Measurements from ENCODE around the gene PARN. TPM values are rescaled to one million over a fixed set of nuclear protein-coding genes. Genes with fewer than 3 reads are reported as not detected.
"Not testable (repeated sequence)": the region's sequence is repeated elsewhere in the genome, so short reads cannot be mapped to it uniquely, and the experiment has no call there.

Gene PARN
- total RNA-seq, 1 experiment from 2014 or later = 57.8 TPM

GRCh38 chr16:14545346-14545884 is 84.6 kb downstream of the PARN start:
- intact Hi-C loops (cut with micrococcal nuclease; ENCODE audit: unreplicated experiment) = no loop called here
- in situ Hi-C loops (cut with HindIII; ENCODE audit: low pct_unique_long_range_greater_than_20kb, low sequenced_read_pairs) = no loop called here
- no peak overlapping the region for H3K27ac ChIP-seq (ENCODE audit: low read length)
- 0 out of 2 replicates have a peak, but pooled peaks cover 3% of the 10 kb centered on the region for H3K4me1 ChIP-seq (ENCODE audit: control insufficient read depth, insufficient read depth, low read length)
- ChIA-PET POLR2A (no interaction called here), CTCF (interaction anchor here (0.6 kb wide), 1 partner anchor 9 kb away, joined by 3 read pairs; no protein-coding TSS in a partner anchor)
- ATAC-seq = no peak
- H3K27me3 ChIP-seq (ENCODE audit: control insufficient read depth, insufficient read depth, low read length) = no peaks in the 10 kb centered on the region
- DNase-seq (ENCODE audit: low read depth, low spot score) = no peak
- H3K36me3 ChIP-seq (ENCODE audit: control insufficient read depth, insufficient read depth, low read length) = 0 out of 2 replicates have a peak, but pooled peaks cover 2% of the 10 kb centered on the region
- no peak for TF ChIP-seq TCF7L2 (IDR thresholded peaks at IDR 0.05; ENCODE audit: low read depth, low read length)
- no peak for TF ChIP-seq POLR2AphosphoS5 (IDR thresholded peaks at IDR 0.05; ENCODE audit: low read depth, low read length)
- TF ChIP-seq, protein P1, sequence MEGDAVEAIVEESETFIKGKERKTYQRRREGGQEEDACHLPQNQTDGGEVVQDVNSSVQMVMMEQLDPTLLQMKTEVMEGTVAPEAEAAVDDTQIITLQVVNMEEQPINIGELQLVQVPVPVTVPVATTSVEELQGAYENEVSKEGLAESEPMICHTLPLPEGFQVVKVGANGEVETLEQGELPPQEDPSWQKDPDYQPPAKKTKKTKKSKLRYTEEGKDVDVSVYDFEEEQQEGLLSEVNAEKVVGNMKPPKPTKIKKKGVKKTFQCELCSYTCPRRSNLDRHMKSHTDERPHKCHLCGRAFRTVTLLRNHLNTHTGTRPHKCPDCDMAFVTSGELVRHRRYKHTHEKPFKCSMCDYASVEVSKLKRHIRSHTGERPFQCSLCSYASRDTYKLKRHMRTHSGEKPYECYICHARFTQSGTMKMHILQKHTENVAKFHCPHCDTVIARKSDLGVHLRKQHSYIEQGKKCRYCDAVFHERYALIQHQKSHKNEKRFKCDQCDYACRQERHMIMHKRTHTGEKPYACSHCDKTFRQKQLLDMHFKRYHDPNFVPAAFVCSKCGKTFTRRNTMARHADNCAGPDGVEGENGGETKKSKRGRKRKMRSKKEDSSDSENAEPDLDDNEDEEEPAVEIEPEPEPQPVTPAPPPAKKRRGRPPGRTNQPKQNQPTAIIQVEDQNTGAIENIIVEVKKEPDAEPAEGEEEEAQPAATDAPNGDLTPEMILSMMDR (IDR thresholded peaks at IDR 0.05) = no peak
- no peak for TF ChIP-seq SIN3A (IDR thresholded peaks at IDR 0.05; ENCODE audit: borderline replicate concordance, insufficient read depth, low read depth, low read length)
- TF ChIP-seq, protein P2, sequence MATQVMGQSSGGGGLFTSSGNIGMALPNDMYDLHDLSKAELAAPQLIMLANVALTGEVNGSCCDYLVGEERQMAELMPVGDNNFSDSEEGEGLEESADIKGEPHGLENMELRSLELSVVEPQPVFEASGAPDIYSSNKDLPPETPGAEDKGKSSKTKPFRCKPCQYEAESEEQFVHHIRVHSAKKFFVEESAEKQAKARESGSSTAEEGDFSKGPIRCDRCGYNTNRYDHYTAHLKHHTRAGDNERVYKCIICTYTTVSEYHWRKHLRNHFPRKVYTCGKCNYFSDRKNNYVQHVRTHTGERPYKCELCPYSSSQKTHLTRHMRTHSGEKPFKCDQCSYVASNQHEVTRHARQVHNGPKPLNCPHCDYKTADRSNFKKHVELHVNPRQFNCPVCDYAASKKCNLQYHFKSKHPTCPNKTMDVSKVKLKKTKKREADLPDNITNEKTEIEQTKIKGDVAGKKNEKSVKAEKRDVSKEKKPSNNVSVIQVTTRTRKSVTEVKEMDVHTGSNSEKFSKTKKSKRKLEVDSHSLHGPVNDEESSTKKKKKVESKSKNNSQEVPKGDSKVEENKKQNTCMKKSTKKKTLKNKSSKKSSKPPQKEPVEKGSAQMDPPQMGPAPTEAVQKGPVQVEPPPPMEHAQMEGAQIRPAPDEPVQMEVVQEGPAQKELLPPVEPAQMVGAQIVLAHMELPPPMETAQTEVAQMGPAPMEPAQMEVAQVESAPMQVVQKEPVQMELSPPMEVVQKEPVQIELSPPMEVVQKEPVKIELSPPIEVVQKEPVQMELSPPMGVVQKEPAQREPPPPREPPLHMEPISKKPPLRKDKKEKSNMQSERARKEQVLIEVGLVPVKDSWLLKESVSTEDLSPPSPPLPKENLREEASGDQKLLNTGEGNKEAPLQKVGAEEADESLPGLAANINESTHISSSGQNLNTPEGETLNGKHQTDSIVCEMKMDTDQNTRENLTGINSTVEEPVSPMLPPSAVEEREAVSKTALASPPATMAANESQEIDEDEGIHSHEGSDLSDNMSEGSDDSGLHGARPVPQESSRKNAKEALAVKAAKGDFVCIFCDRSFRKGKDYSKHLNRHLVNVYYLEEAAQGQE (IDR thresholded peaks at IDR 0.05; ENCODE audit: insufficient read depth in 1 of 2, low read depth in 2 of 2, low read length in 1 of 2) = no peak
- no TSS peak for BruUV-seq (replicated peaks)
- H3K4me3 ChIP-seq (ENCODE audit: low read depth in 2 of 2, low read length in 2 of 2) = no peak overlapping the region
- no peaks in the 10 kb centered on the region for H3K9me3 ChIP-seq (ENCODE audit: control insufficient read depth, insufficient read depth, low read depth, low read length)

DNA sequence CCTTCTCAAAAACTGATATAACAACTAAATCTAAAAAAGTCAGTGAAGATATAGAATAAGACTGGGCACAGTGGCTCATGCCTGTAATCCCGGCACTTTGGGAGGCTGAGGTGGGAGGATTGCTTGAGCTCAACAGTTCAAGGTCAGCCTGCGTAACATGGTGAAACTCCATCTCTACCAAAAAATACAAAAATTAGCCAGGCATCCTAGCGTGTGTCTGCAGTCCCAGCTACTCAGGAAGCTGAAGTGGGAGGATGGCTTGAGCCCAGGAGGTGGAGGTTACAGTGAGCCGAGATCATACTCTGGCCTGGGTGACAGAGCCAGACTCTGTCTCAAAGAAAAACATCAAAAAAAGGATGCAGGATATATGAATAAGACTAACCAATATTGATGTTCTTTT is 85.2 kb downstream of the PARN start:
- CTCF ChIA-PET; H3K27me3 ChIP-seq (ENCODE audit: control insufficient read depth, insufficient read depth, low read length); H3K36me3 ChIP-seq (ENCODE audit: control insufficient read depth, insufficient read depth, low read length); H3K4me3 ChIP-seq (ENCODE audit: low read depth in 2 of 2, low read length in 2 of 2); H3K4me1 ChIP-seq (ENCODE audit: control insufficient read depth, insufficient read depth, low read length); ATAC-seq; H3K9me3 ChIP-seq (ENCODE audit: control insufficient read depth, insufficient read depth, low read depth, low read length); DNase-seq (ENCODE audit: low read depth, low spot score); intact Hi-C loops (cut with micrococcal nuclease; ENCODE audit: unreplicated experiment); H3K27ac ChIP-seq (ENCODE audit: low read length); BruUV-seq (replicated peaks); in situ Hi-C loops (cut with HindIII; ENCODE audit: low pct_unique_long_range_greater_than_20kb, low sequenced_read_pairs); POLR2A ChIA-PET: not testable (repeated sequence)

- no TSS peak for BruUV-seq (replicated peaks)
These were observed 90.4 kb downstream of the PARN start for GRCh38 chr16:14539631-14540030.

More at GRCh38 chr16:14539631-14540030, 90.4 kb downstream of the PARN start:
- TF ChIP-seq, protein P2 (IDR thresholded peaks at IDR 0.05; ENCODE audit: insufficient read depth in 1 of 2, low read depth in 2 of 2, low read length in 1 of 2) = no peak
- TF ChIP-seq SIN3A (IDR thresholded peaks at IDR 0.05; ENCODE audit: borderline replicate concordance, insufficient read depth, low read depth, low read length) (no peak), POLR2AphosphoS5 (IDR thresholded peaks at IDR 0.05; ENCODE audit: low read depth, low read length) (no peak), TCF7L2 (IDR thresholded peaks at IDR 0.05; ENCODE audit: low read depth, low read length) (no peak)
- TF ChIP-seq, protein P1 (IDR thresholded peaks at IDR 0.05) = no peak
- in situ Hi-C loops (cut with HindIII; ENCODE audit: low pct_unique_long_range_greater_than_20kb, low sequenced_read_pairs) = no loop called here
- Histone ChIP-seq H3K4me1 (ENCODE audit: control insufficient read depth, insufficient read depth, low read length) (no peaks in the 10 kb centered on the region), H3K27me3 (ENCODE audit: control insufficient read depth, insufficient read depth, low read length) (no peaks in the 10 kb centered on the region), H3K4me3 (ENCODE audit: low read depth in 2 of 2, low read length in 2 of 2) (no peak overlapping the region), H3K9me3 (ENCODE audit: control insufficient read depth, insufficient read depth, low read depth, low read length) (no peaks in the 10 kb centered on the region), H3K36me3 (ENCODE audit: control insufficient read depth, insufficient read depth, low read length) (0 out of 2 replicates have a peak, but pooled peaks cover 2% of the 10 kb centered on the region), H3K27ac (ENCODE audit: low read length) (no peak overlapping the region)
- DNase-seq (ENCODE audit: low read depth, low spot score) (no peak), ATAC-seq (no peak)
- ChIA-PET POLR2A (no interaction called here), CTCF (no interaction called here)
- intact Hi-C loops (cut with micrococcal nuclease; ENCODE audit: unreplicated experiment) = no loop called here
